Activated CD8-positive, alpha-beta memory T cell treated with anti-CD3 and anti-CD28 coated beads for 48 hours (primary cell): ENCODE data around the gene GAL.

Experiments used
- DNase-seq, 3 experiments: peaks; one replicate each; pipeline ENCODE4 v3.0.0-alpha.2; 2020; ENCODE audit warnings: low read depth in 2 of 3, low spot score in 2 of 3

GAL gene

DNA sequence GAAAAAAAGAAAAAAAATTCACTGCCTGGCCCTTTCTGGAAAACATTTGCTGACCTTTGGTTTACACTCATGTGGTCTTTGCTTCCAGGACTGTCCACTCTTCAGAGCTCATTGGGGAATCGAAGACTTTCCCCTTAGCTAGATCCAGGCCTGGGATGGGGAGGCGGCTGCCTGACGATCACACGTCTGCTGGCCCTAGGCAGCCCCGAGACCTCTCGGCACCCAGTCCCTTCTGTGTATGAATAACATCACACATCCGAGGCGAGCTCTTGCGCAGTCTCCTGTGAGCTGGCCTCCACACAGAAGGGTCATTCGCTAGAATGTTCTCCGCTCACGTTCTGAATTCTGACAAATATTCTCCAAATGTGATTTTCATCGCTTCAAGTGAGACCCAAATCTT, 25.7 kb upstream of the GAL start:
- no peak for DNase-seq

GRCh38 chr11:68659158-68659921, 25.0 kb upstream of the GAL start:
- no peak for DNase-seq

GRCh38 chr11:68660066-68660810, 24.1 kb upstream of the GAL start:
- no peak for DNase-seq

- no peak for DNase-seq
Observed at GRCh38 chr11:68661014-68661413, 23.3 kb upstream of the GAL start.

DNA sequence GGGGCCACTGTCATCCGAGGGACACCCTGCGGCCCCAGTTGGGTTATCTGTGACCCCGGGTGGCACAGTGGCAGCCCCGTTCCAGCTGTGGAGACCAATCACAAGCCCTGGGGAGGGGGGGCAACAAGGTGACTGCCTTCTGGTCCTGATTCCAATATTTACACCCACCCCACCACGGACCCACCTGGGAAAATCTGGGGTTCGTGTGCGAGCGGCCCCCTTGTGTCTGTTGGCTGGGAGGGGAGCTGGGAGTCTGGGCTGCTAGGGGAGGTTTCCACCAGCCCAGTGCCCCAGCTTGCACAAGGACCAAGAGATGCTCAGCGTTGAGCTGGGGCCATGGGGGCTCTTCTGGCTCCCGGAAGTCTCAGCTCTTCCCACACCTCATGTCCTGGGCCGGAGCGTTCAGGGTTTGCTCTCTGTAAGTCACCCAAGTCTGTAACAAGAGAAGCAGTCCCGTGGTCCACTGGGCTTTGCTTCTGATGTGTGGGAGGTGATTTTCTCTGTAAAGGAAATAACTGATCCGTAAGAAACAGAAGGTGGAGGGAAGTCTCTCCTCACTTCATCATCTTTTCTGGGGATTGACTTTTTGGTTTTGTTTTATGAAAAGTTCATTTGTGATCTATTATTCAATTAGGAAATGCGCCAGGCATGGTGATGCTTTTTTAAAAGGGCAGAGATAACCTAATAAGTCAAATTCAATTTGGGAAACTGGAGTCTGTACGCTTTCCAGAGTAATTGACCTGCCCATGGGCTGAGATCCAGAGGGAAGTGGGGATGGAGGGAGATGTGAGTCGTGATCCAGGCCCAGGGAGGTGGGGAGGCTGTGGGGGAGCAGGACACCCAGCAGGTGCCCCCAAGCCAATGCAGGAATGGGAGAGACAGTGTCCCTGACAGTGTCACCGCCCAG, 22.4 kb upstream of the GAL start:
- DNase-seq = no peak

DNA sequence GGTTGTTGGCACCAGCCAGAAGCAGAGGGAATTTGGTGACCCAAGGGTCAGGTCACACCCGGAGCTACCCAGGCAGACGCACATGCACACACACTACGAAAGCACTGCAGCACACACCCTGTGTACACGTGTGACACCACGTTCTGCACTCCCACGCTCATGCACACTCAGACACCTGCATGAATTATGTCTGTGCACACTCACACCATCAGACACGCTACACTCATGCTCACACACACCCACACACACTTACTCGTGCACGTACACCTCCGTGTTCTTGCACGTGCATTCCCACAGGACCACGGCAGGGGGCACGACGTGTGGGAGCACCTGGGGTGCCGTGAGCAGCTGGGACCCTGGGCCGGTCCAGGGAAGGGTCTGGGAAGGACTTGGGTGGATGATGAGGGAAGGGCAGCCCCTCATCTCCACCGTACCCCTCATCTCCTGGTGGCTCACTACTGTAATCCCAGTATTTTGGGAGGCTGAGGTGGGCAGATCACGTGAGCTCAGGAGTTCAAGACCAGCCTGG, 20.8 kb upstream of the GAL start:
- no peak for DNase-seq

DNA sequence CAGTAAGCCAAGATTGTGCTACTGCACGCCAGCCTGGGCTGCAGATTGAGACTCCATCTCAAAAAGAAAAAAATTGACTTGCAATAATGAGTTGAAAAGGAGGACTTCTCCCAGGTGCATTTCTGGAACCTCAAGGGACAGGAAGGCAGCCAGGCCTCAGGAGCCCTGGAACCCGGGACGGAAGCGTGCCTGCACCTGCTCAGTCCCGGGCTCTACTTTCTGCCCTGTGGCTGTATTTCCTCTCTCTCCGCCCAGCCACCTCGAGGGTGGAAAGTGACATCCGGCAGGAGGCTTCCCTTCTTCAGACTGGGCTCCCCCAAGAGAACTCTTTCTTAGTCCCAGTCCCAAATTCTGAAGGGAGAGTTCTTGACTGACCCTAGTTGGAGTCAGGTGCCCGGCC, 20.2 kb upstream of the GAL start:
- DNase-seq = no peak

DNA sequence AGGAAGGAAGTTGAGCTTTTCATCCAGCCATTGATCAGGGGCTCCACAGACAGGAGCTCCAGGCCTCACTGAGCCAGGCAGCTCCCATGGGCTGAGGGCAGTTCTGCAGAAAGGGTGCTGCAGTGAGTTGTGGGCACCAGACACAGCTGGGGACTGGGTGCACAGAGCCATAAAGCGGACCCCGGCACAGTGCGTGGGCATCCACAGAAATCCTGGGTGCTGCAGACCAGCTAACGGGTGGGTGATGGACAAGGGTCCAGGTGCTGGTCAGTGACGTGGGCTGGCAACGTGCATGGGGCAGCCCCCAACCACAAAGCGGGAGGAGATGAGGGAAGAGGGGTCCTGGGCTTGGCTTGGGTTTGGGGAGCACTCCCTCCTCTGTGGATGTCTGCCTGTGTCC, 19.4 kb upstream of the GAL start:
- DNase-seq = no peak

- DNase-seq = no peak
Observed at GRCh38 chr11:68665436-68665835, 18.9 kb upstream of the GAL start.

DNA sequence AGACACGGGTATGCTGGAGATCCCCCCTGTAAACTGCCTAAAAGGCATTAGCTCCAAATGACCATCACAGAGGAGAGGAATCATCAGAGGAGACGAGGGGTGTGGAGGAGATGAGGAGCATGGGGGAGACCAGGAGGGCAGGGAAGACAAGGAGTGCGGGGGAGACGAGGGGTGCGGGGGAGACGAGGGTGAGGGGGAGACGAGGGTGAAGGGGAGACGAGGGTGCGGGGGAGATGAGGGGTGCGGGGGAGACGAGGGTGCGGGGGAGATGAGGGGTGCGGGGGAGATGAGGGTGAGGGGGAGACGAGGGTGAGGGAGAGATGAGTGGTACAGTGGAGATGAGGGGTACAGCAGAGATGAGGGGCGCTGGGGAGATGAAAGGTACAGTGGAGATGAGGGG, 17.5 kb upstream of the GAL start:
- DNase-seq = no peak

DNA sequence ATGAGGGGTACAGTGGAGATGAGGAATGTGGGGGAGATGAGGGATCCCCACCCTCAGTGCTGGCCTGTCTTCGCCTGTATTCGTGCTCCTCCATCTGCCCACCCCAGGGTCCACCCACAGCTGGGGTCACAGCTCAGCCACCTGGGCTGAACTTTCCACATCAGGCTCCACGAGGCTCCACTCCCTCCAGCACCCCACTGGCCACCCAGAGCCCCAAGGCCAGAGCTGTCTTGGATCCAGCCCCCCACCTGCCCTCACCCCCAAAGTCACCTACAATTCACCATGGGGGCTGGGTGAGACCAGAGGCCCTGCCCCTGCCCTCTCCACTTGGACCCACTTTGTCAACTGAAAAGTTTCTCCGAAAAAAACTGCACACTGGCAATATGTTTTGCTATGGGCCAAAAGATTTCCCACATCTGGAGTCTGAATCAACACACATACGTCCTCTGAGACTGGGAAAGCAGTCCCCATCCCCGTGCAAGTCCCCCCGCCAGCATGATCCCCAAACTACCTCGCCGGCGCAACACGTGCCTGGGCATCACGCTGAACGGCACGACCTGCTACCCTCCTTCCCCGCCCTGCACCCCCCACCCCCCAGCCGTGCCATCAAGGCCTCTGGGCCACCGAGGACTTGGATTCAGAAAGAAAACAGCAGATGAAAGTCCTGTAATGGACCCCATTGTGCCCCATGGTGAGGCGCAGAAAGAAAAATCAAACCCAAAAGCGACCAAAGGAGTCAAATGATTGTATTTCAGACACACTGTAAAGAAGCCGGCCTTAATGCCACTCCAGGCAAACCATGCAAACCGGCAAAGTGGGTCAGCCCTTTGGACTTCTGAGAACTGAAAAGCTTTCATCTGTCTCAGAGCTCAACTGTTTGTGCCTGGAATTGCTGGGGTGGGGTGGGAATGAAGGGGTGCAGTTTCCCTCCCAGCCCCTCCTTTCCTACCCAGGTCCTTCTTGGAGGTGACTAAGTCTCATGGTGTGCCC, 16.5 kb upstream of the GAL start:
- no peak for DNase-seq

DNA sequence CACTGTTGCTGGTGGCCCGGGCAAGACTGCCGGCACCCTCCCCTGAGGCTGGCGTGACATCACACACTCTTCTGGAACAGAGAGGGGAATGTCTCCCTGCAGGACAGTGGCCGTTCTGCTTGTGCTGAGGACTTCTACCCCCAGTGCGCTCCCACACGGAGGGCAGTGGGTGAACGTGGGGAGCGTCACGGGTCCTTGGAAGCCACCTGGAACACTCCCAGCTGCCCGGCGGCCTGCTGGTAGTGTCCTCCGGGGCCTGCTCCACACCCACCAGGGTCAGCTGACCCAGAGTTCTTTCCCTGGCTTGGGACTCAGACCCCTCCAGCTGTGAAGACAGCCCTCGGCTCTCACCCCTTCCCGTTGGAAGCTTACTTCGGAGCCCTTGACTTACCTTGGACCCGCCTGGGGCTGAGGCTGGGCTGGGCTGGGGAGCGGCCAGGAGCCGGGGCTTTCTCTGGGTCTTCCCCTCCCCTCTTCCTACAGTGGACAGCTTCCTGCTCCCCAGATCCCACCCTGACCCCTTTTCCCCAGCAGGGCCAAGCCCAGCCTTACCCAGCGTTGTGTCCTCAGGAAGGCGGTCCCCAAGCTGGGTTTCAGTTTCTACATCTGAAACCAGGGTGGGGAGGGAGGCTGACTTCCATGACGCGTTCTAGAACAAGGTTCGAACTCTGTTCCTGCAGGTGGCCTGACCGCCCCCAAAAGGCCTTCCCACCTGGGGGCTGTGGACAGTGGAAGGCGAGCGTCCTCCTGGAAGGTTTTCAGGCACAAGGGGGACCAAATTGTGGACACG, 14.8 kb upstream of the GAL start:
- DNase-seq = no peak

DNA sequence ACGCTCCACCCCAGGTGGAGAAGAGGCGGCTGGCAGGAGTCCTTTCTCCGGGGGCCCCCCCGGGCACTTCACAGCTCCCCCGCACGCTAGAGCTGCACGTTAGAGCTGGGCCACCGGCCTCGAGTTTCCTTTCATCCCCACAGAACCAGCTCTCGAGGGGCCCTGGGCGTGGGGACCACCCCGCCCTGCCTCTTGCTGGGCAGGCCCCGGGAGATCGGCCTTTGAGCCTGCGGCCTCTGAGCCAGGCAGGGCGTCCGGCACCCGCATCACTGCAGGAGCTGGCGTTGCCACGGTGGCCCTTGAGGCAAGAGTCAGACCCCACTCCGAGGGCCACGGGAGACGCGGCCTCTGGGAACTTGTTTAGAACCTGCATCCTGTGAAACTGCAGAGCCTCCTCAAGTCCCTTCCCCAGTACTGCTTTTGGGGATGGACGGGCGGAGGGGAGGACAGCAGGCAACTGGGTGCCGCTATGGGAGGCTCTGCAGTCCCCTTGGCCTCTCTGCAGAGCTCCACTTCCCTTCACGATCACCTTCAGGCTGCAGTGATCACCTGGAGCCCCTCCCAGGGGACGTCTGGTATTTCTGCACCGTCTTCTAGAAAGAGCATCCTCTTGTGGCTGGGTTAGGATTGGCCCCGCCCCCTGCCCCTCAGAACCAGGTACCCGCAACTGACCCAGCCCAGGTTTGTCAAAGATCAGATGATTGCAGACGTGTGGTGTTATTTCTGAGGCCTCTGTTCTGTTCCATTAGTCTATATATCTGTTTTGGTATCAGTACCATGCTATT, 13.9 kb upstream of the GAL start:
- no peak for DNase-seq

DNA sequence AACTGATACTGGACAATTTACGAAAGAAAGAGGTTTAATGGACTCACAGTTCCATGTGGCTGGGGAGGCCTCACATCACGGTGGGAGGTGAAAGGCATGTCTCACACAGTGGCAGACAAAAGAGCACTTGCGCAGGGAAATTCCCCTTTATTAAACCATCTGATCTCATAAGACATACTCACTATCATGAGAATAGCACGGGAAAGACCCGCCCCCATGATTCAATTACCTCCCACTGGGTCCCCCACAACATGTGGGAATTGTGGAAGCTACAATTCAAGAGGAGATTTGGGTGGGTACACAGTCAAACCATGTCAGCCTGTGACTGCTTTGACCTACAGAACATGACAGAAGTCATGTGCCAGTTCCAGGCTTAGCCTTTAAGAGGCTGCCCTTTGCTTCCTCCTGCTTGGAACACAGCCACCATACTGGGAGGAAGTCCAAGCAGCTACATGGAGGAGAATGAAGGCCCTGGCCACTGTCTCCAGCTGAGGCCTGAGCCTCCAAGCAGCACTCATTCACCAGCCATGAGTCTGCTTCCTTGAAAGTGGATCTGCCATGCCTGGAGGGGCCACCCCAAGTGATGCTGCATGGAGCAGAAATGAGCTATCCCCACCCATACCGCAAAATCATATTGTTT, 10.9 kb upstream of the GAL start:
- DNase-seq = no peak

GRCh38 chr11:68673991-68674390, 10.4 kb upstream of the GAL start:
- DNase-seq = no peak

GRCh38 chr11:68674461-68674860, 9.9 kb upstream of the GAL start:
- no peak for DNase-seq

DNA sequence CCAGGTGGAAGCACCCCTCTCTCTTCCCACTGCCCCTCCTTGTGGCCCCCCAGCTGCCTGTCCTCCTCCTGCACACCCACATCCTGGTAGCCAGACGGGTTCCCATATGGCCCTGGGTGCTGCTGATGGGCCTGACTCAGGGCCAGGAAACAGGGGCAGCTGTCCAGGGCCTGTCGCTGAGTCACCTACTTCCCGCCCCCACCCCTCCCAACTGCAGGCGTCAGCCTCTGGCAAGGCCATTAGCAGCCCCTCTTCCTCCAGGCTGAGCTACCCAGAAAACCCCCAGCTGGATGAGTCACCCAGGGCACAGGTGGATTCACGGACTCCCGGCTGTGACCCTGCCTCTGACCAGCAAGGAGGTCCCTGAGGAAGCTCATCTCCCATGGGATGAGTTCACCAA, 6.9 kb upstream of the GAL start:
- DNase-seq = no peak

GRCh38 chr11:68678031-68678441, 6.3 kb upstream of the GAL start:
- no peak for DNase-seq
